HepG2 (cell line): ENCODE results near the gene SMG5. TPM values are rescaled to one million over a fixed set of nuclear protein-coding genes. Genes with fewer than 3 reads are reported as not detected.

Experiments
- AKAP8 ChIP-seq: sonication (generic); formaldehyde crosslinking; IDR thresholded peaks from 2 replicates; pipeline ENCODE4 v1.5.1; 2020; ENCODE audit warnings: mild to moderate bottlenecking, missing genetic modification reagents
- CBX2 ChIP-seq, 2 experiments: fragments of 200-600 bp in 1 of 2; sonication (generic); formaldehyde crosslinking in 1 of 2; IDR thresholded peaks; 2 replicates each; pipeline versions ENCODE4 v1.7.0 to v1.8.1; 2018 to 2022; ENCODE audit warnings: low read depth in 2 of 2, low read length in 1 of 2, mild to moderate bottlenecking in 1 of 2, missing genetic modification reagents in 1 of 2
- FOSL2 ChIP-seq: sonication (generic); formaldehyde crosslinking; IDR thresholded peaks from 2 replicates; pipeline ENCODE4 v1.4.0; 2020; ENCODE audit warnings: missing genetic modification reagents
- NRL ChIP-seq: sonication (generic); formaldehyde crosslinking; IDR thresholded peaks from 2 replicates; pipeline ENCODE4 v1.5.0; 2020; ENCODE audit warnings: missing genetic modification reagents, mild to moderate bottlenecking, moderate library complexity, borderline replicate concordance
- PAWR ChIP-seq: sonication (generic); formaldehyde crosslinking; IDR thresholded peaks from 2 replicates; pipeline ENCODE4 v1.4.0; 2020; ENCODE audit warnings: missing genetic modification reagents, mild to moderate bottlenecking, borderline replicate concordance
- PRMT3 ChIP-seq: sonication (generic); formaldehyde crosslinking; IDR thresholded peaks from 2 replicates; pipeline ENCODE4 v1.8.1; 2022; ENCODE audit warnings: low read depth, mild to moderate bottlenecking, moderate library complexity, missing genetic modification reagents, borderline replicate concordance
- PTBP1 ChIP-seq: fragments of 200-400 bp; formaldehyde crosslinking; IDR thresholded peaks from 2 replicates; pipeline ENCODE4 v1.6.1; 2018; ENCODE audit warnings: low read length, low read depth; ENCODE audit not compliant: poor library complexity, severe bottlenecking
- SALL1 ChIP-seq: sonication (generic); formaldehyde crosslinking; IDR thresholded peaks from 2 replicates; pipeline ENCODE4 v1.8.0; 2022; ENCODE audit warnings: mild to moderate bottlenecking, missing genetic modification reagents
- SIX1 ChIP-seq: sonication (generic); formaldehyde crosslinking; IDR thresholded peaks from 2 replicates; pipeline ENCODE4 v1.4.0; 2020; ENCODE audit warnings: missing genetic modification reagents, borderline replicate concordance
- SRSF4 ChIP-seq: fragments of 200-400 bp; formaldehyde crosslinking; IDR thresholded peaks from one replicate; pipeline ENCODE4 v1.6.1; 2018; ENCODE audit warnings: mild to moderate bottlenecking, low read depth, low read length, moderate library complexity; ENCODE audit not compliant: poor library complexity, severe bottlenecking
- XBP1 ChIP-seq: sonication (generic); formaldehyde crosslinking; IDR thresholded peaks from 2 replicates; pipeline ENCODE4 v1.5.0; 2020; ENCODE audit warnings: missing genetic modification reagents
- YEATS4 ChIP-seq: sonication (generic); formaldehyde crosslinking; IDR thresholded peaks from 2 replicates; pipeline ENCODE4 v1.4.0; 2020; ENCODE audit warnings: missing genetic modification reagents, borderline replicate concordance
- ZMAT3 ChIP-seq: sonication (generic); formaldehyde crosslinking; conservative IDR thresholded peaks from 2 replicates; pipeline ENCODE4 v1.7.0; 2021; ENCODE audit warnings: missing genetic modification reagents
- ZNF44 ChIP-seq: sonication (generic); formaldehyde crosslinking; IDR thresholded peaks from 2 replicates; pipeline ENCODE4 v1.5.1; 2020; ENCODE audit warnings: mild to moderate bottlenecking, missing genetic modification reagents
- ZNF652 ChIP-seq: IDR thresholded peaks from 2 replicates; pipeline ENCODE4 v1.6.1; 2016; ENCODE audit warnings: low read depth, borderline replicate concordance
- ZNF766 ChIP-seq: sonication (generic); formaldehyde crosslinking; IDR thresholded peaks from 2 replicates; pipeline ENCODE4 v1.5.0; 2020; ENCODE audit warnings: missing genetic modification reagents, borderline replicate concordance
- ZSCAN12 ChIP-seq: sonication (generic); formaldehyde crosslinking; IDR thresholded peaks from 2 replicates; pipeline ENCODE4 v1.9.0; 2021; ENCODE audit warnings: mild to moderate bottlenecking, missing genetic modification reagents
- polyA plus RNA-seq, 8 experiments: library from polyadenylated mRNA; depleted of rRNA in 3 of 8; stranded (reverse) in 7 of 8; unstranded in 1 of 8; fragments of >200 nt; fragmentation: Illumina TruSeq in 4 of 8; extraction: Trizol in 4 of 8; gene quantifications; 2 replicates each; pipeline versions ENCODE4 v1.2.1 to v1.2.3, GENCODE V29; 2011 to 2016; ENCODE audit warnings: low read depth in 4 of 8, missing spikeins in 1 of 8, mixed read lengths in 1 of 8; ENCODE audit not compliant: insufficient read depth in 1 of 8
- total RNA-seq, 5 experiments: library from RNA; depleted of rRNA; stranded (reverse); fragments of >200 nt; fragmentation: Illumina TruSeq; extraction: Trizol; gene quantifications; 2 replicates each; pipeline ENCODE4 v1.2.3, GENCODE V29; 2016; ENCODE audit warnings: low read depth in 1 of 5
- TF ChIP-seq, protein P1 (sequence below): sonication (generic); formaldehyde crosslinking; IDR thresholded peaks from 2 replicates; pipeline ENCODE4 v1.5.0; 2020; ENCODE audit warnings: missing genetic modification reagents
- TF ChIP-seq, protein P2 (sequence below): sonication (generic); formaldehyde crosslinking; IDR thresholded peaks from 2 replicates; pipeline ENCODE4 v1.9.0; 2021; ENCODE audit warnings: missing genetic modification reagents, mild to moderate bottlenecking, borderline replicate concordance
- TF ChIP-seq, protein P3 (sequence below): sonication (generic); formaldehyde crosslinking; IDR thresholded peaks from 2 replicates; pipeline ENCODE4 v1.4.0; 2020; ENCODE audit warnings: missing genetic modification reagents, mild to moderate bottlenecking, borderline replicate concordance
- TF ChIP-seq, protein P4 (sequence below): IDR thresholded peaks from 2 replicates; pipeline ENCODE4 v1.6.1; 2016; ENCODE audit warnings: mild to moderate bottlenecking

SMG5 gene
- total and polyA plus RNA-seq, 2 of the 13 experiments (the other 11 are each of a cell fraction or from before 2014, with no cell fraction given): 50.5 to 84.0 TPM

DNA sequence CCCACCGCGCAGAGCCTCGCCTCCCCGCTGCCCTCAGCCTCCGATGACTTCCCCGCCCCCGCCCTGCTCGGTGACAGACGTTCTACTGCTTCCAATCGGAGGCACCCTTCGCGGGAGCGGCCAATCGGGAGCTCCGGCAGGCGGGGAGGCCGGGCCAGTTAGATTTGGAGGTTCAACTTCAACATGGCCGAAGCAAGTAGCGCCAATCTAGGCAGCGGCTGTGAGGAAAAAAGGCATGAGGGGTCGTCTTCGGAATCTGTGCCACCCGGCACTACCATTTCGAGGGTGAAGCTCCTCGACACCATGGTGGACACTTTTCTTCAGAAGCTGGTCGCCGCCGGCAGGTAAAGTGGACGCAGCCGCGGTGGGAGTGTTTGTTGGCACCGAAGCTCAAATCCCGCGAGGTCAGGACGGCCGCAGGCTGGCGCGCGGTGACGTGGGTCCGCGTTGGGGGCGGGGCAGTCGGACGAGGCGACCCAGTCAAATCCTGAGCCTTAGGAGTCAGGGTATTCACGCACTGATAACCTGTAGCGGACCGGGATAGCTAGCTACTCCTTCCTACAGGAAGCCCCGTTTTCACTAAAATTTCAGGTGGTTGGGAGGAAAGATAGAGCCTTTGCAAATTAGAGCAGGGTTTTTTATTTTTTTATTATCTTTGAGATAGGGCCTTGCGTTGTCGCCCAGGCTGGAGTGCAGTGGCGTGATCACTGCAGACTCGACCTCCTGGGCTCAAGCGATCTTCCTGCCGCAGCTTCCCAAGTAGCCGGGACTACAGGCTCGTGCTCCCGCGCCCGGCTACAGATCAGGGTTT lies 69.6 kb downstream of the SMG5 start, which contains the start of gene PMF1 (continued):
- TF ChIP-seq NRL (CRISPR knock-in tag) (no peak), SALL1 (peak; percentile 80), XBP1 (CRISPR knock-in tag) (no peak; the same call in 1 of the 2 replicates), ZNF44 (no peak), FOSL2 (peak; percentile 16; the same call in 1 of the 2 replicates), SIX1 (no peak; the same call in 1 of the 2 replicates), ZMAT3 (CRISPR knock-in tag) (peak; percentile 69), ZSCAN12 (no peak), PAWR (no peak), ZNF766 (CRISPR knock-in tag) (peak; percentile 21; the same call in 1 of the 2 replicates), PTBP1 (no peak), SRSF4 (no peak), ZNF652 (CRISPR knock-in tag) (no peak), YEATS4 (CRISPR knock-in tag) (peak; percentile 83), CBX2 (IDR thresholded peaks at IDR 0.05; ENCODE audit: low read depth, low read length) (no peak), CBX2 (CRISPR knock-in tag; IDR thresholded peaks at IDR 0.05; ENCODE audit: low read depth) (no peak), PRMT3 (CRISPR knock-in tag) (no peak), AKAP8 (peak; percentile 89; the same call in 1 of the 2 replicates)
- TF ChIP-seq, protein P1, sequence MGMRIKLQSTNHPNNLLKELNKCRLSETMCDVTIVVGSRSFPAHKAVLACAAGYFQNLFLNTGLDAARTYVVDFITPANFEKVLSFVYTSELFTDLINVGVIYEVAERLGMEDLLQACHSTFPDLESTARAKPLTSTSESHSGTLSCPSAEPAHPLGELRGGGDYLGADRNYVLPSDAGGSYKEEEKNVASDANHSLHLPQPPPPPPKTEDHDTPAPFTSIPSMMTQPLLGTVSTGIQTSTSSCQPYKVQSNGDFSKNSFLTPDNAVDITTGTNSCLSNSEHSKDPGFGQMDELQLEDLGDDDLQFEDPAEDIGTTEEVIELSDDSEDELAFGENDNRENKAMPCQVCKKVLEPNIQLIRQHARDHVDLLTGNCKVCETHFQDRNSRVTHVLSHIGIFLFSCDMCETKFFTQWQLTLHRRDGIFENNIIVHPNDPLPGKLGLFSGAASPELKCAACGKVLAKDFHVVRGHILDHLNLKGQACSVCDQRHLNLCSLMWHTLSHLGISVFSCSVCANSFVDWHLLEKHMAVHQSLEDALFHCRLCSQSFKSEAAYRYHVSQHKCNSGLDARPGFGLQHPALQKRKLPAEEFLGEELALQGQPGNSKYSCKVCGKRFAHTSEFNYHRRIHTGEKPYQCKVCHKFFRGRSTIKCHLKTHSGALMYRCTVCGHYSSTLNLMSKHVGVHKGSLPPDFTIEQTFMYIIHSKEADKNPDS (CRISPR knock-in tag): no peak
- TF ChIP-seq, protein P2, sequence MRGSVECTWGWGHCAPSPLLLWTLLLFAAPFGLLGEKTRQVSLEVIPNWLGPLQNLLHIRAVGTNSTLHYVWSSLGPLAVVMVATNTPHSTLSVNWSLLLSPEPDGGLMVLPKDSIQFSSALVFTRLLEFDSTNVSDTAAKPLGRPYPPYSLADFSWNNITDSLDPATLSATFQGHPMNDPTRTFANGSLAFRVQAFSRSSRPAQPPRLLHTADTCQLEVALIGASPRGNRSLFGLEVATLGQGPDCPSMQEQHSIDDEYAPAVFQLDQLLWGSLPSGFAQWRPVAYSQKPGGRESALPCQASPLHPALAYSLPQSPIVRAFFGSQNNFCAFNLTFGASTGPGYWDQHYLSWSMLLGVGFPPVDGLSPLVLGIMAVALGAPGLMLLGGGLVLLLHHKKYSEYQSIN (CRISPR knock-in tag): no peak
- TF ChIP-seq, protein P3, sequence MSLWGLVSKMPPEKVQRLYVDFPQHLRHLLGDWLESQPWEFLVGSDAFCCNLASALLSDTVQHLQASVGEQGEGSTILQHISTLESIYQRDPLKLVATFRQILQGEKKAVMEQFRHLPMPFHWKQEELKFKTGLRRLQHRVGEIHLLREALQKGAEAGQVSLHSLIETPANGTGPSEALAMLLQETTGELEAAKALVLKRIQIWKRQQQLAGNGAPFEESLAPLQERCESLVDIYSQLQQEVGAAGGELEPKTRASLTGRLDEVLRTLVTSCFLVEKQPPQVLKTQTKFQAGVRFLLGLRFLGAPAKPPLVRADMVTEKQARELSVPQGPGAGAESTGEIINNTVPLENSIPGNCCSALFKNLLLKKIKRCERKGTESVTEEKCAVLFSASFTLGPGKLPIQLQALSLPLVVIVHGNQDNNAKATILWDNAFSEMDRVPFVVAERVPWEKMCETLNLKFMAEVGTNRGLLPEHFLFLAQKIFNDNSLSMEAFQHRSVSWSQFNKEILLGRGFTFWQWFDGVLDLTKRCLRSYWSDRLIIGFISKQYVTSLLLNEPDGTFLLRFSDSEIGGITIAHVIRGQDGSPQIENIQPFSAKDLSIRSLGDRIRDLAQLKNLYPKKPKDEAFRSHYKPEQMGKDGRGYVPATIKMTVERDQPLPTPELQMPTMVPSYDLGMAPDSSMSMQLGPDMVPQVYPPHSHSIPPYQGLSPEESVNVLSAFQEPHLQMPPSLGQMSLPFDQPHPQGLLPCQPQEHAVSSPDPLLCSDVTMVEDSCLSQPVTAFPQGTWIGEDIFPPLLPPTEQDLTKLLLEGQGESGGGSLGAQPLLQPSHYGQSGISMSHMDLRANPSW: peak; percentile 80; the same call in 1 of the 2 replicates
- TF ChIP-seq, protein P4, sequence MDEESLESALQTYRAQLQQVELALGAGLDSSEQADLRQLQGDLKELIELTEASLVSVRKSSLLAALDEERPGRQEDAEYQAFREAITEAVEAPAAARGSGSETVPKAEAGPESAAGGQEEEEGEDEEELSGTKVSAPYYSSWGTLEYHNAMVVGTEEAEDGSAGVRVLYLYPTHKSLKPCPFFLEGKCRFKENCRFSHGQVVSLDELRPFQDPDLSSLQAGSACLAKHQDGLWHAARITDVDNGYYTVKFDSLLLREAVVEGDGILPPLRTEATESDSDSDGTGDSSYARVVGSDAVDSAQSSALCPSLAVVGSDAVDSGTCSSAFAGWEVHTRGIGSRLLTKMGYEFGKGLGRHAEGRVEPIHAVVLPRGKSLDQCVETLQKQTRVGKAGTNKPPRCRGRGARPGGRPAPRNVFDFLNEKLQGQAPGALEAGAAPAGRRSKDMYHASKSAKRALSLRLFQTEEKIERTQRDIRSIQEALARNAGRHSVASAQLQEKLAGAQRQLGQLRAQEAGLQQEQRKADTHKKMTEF (CRISPR knock-in tag): peak; percentile 93; the same call in 1 of the 2 replicates
